Measurements from ENCODE around the gene RGS12. TPM values are rescaled to one million over a fixed set of nuclear protein-coding genes. Genes with fewer than 3 reads are reported as not detected.

RGS12 gene
- total RNA-seq, 1 donor from 2014 or later = 64.8 TPM

- TF ChIP-seq POLR2A (IDR thresholded peaks at IDR 0.05) = no peak
- TF ChIP-seq POLR2AphosphoS5 (IDR thresholded peaks at IDR 0.05; ENCODE audit: insufficient read depth in 1 of 2, low read depth in 1 of 2) = no peak
- TF ChIP-seq, protein P1, sequence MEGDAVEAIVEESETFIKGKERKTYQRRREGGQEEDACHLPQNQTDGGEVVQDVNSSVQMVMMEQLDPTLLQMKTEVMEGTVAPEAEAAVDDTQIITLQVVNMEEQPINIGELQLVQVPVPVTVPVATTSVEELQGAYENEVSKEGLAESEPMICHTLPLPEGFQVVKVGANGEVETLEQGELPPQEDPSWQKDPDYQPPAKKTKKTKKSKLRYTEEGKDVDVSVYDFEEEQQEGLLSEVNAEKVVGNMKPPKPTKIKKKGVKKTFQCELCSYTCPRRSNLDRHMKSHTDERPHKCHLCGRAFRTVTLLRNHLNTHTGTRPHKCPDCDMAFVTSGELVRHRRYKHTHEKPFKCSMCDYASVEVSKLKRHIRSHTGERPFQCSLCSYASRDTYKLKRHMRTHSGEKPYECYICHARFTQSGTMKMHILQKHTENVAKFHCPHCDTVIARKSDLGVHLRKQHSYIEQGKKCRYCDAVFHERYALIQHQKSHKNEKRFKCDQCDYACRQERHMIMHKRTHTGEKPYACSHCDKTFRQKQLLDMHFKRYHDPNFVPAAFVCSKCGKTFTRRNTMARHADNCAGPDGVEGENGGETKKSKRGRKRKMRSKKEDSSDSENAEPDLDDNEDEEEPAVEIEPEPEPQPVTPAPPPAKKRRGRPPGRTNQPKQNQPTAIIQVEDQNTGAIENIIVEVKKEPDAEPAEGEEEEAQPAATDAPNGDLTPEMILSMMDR (IDR thresholded peaks at IDR 0.05) = no peak
- H3K4me3 ChIP-seq = no peak overlapping the region
- intact Hi-C loops (cut with DNase I) = no loop called here
- H3K4me1 ChIP-seq = peaks cover 14% of the 10 kb centered on the region
- peaks cover 0 to 6% of the 10 kb centered on the region in 2 donors for H3K36me3 ChIP-seq
- no peaks in the 10 kb centered on the region for H3K9me3 ChIP-seq
- DNase-seq (ENCODE audit: extremely low spot score in 2 of 2) = no peak
- H3K27me3 ChIP-seq = no peaks in the 10 kb centered on the region
- H3K27ac ChIP-seq = no peak overlapping the region
Observed at GRCh38 chr4:3314706-3315260, 22.0 kb downstream of the RGS12 start.

GRCh38 chr4:3315566-3315965 lies 22.7 kb downstream of the RGS12 start:
- Histone ChIP-seq H3K36me3 (peaks cover 0 to 6% of the 10 kb centered on the region in 2 donors), H3K4me3 (no peak overlapping the region), H3K4me1 (peaks cover 18% of the 10 kb centered on the region), H3K9me3 (no peaks in the 10 kb centered on the region), H3K27ac (no peak overlapping the region), H3K27me3 (no peaks in the 10 kb centered on the region)
- no peak for TF ChIP-seq POLR2AphosphoS5 (IDR thresholded peaks at IDR 0.05; ENCODE audit: insufficient read depth in 1 of 2, low read depth in 1 of 2)
- TF ChIP-seq, protein P1 (IDR thresholded peaks at IDR 0.05) = no peak
- TF ChIP-seq POLR2A (IDR thresholded peaks at IDR 0.05) = no peak
- intact Hi-C loops (cut with DNase I) = no loop called here
- no peak for DNase-seq (ENCODE audit: extremely low spot score in 2 of 2)

DNA sequence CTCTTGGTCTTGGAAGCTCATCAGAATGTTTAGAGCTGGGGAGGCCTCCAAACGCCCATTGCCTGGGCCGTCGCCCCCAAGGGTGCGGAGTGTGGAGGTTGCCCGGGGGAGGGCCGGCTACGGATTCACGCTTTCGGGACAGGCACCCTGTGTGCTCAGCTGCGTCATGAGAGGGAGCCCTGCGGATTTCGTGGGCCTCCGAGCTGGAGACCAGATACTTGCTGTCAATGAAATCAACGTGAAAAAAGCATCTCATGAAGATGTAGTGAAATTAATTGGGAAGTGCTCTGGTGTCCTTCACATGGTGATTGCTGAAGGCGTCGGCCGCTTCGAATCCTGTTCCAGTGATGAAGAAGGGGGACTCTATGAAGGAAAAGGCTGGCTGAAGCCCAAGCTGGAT lies 23.3 kb downstream of the RGS12 start:
- Histone ChIP-seq H3K4me1 (peaks cover 19% of the 10 kb centered on the region), H3K9me3 (no peaks in the 10 kb centered on the region), H3K27me3 (no peaks in the 10 kb centered on the region), H3K4me3 (no peak overlapping the region), H3K36me3 (peaks cover 0 to 6% of the 10 kb centered on the region in 2 donors), H3K27ac (no peak overlapping the region)
- TF ChIP-seq, protein P1 (IDR thresholded peaks at IDR 0.05) = no peak
- no peak for TF ChIP-seq POLR2A (IDR thresholded peaks at IDR 0.05)
- no peak for TF ChIP-seq POLR2AphosphoS5 (IDR thresholded peaks at IDR 0.05; ENCODE audit: insufficient read depth in 1 of 2, low read depth in 1 of 2)
- no peak for DNase-seq (ENCODE audit: extremely low spot score in 2 of 2)
- intact Hi-C loops (cut with DNase I) = no loop called here

GRCh38 chr4:3317011-3317655 lies 24.3 kb downstream of the RGS12 start:
- H3K4me3 ChIP-seq = no peak overlapping the region
- peaks cover 20% of the 10 kb centered on the region for H3K4me1 ChIP-seq
- TF ChIP-seq, protein P1 (IDR thresholded peaks at IDR 0.05) = no peak
- TF ChIP-seq POLR2AphosphoS5 (IDR thresholded peaks at IDR 0.05; ENCODE audit: insufficient read depth in 1 of 2, low read depth in 1 of 2) (no peak), POLR2A (IDR thresholded peaks at IDR 0.05) (no peak)
- H3K27ac ChIP-seq = no peak overlapping the region
- H3K9me3 ChIP-seq = no peaks in the 10 kb centered on the region
- no peak for DNase-seq (ENCODE audit: extremely low spot score in 2 of 2)
- H3K36me3 ChIP-seq = peaks cover 0 to 6% of the 10 kb centered on the region in 2 donors
- intact Hi-C loops (cut with DNase I) = no loop called here
- H3K27me3 ChIP-seq = no peaks in the 10 kb centered on the region

DNA sequence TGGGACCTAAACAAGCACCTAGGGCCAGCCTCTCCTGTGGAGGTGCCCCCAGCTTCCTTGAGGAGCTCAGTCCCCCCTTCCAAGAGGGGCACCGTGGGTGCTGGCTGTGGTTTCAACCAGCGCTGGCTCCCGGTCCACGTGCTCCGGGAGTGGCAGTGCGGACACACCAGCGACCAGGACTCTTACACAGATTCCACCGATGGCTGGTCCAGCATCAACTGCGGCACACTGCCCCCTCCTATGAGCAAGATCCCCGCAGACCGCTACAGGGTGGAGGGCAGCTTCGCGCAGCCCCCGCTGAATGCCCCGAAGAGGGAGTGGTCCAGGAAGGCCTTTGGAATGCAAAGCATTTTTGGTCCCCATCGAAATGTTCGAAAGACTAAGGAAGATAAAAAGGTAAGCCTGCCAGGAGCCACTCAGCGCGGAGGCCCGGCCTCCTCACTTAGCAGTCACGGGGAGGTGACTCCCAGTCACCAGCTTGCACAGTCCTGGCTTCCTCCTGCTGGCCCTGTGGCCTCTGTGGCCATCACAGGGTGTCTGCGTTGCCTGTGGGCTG lies 24.9 kb downstream of the RGS12 start:
- DNase-seq (ENCODE audit: extremely low spot score in 2 of 2) = no peak
- intact Hi-C loops (cut with DNase I) = no loop called here

More for the DNA sequence above, 24.9 kb downstream of the RGS12 start:
- Histone ChIP-seq H3K36me3 (peaks cover 0 to 6% of the 10 kb centered on the region in 2 donors), H3K27me3 (no peaks in the 10 kb centered on the region), H3K4me3 (no peak overlapping the region), H3K4me1 (peaks cover 20% of the 10 kb centered on the region), H3K9me3 (no peaks in the 10 kb centered on the region), H3K27ac (no peak overlapping the region)
- TF ChIP-seq, protein P1 (IDR thresholded peaks at IDR 0.05) = no peak
- TF ChIP-seq POLR2A (IDR thresholded peaks at IDR 0.05) (no peak), POLR2AphosphoS5 (IDR thresholded peaks at IDR 0.05; ENCODE audit: insufficient read depth in 1 of 2, low read depth in 1 of 2) (no peak)

All from vagina (tissue), 2 donors.